CD4-positive, alpha-beta T cell (primary cell): Measurements from ENCODE around the gene SPATS2L. TPM values are rescaled to one million over a fixed set of nuclear protein-coding genes. Genes with fewer than 3 reads are reported as not detected.

Experiments used
- ATAC-seq: fragments of 200-7000 bp; cut with Tn5 transposase; one replicate; pipeline ENCODE4 v1.10.0; 2022; ENCODE audit warnings: mild to moderate bottlenecking; ENCODE audit not compliant: poor library complexity
- CTCF ChIA-PET: fragments of 350-600 bp; sonication (Branson Sonifier 250); formaldehyde crosslinking; loops from one replicate; lab custom pipeline; 2021; ENCODE audit warnings: antibody characterized with exemption, inconsistent platforms; lab: Charles Lee
- POLR2A ChIA-PET: fragments of 350-600 bp; sonication (Branson Sonifier 250); formaldehyde crosslinking; loops from one replicate; lab custom pipeline; 2021; ENCODE audit warnings: antibody characterized with exemption, inconsistent platforms; lab: Charles Lee
- DNase-seq, 14 experiments: peaks; one replicate each; pipeline ENCODE4 v3.0.0-alpha.2; 2013 to 2020; ENCODE audit warnings: mixed read lengths in 2 of 14
- H3K27ac ChIP-seq, 2 donors: one replicate each; pipeline versions ENCODE4 v1.5.1 to v1.7.0; 2013; ENCODE audit warnings: low read length in 2 of 2, low read depth in 1 of 2, mild to moderate bottlenecking in 1 of 2
- H3K27me3 ChIP-seq, 2 experiments: 1 replicate in 1 of 2; 2 replicates in 1 of 2; pipeline versions ENCODE4 v1.6.1 to v1.7.0; 2013; ENCODE audit warnings: low read length in 2 of 2, control low read depth in 1 of 2, mild to moderate bottlenecking in 1 of 2, moderate library complexity in 1 of 2; ENCODE audit not compliant: insufficient read depth in 2 of 2, control insufficient read depth in 1 of 2
- H3K36me3 ChIP-seq: one replicate; pipeline ENCODE4 v1.6.1; 2013; ENCODE audit warnings: low read length, control low read depth; ENCODE audit not compliant: insufficient read depth
- H3K4me1 ChIP-seq: one replicate; pipeline ENCODE4 v1.6.1; 2013; ENCODE audit warnings: low read length, control low read depth; ENCODE audit not compliant: insufficient read depth
- H3K4me3 ChIP-seq: one replicate; pipeline ENCODE4 v1.5.1; 2013; ENCODE audit warnings: mild to moderate bottlenecking, low read length, moderate library complexity
- H3K9me3 ChIP-seq, 2 experiments: 1 replicate in 1 of 2; 2 replicates in 1 of 2; pipeline versions ENCODE4 v1.6.1 to v1.7.0; 2013; ENCODE audit warnings: low read length in 2 of 2, mild to moderate bottlenecking in 2 of 2, control low read depth in 1 of 2, moderate library complexity in 1 of 2; ENCODE audit not compliant: control insufficient read depth in 1 of 2, insufficient read depth in 1 of 2
- H3K27ac Mint-ChIP-seq: one replicate; pipeline ENCODE4 v1.8.0; 2020; ENCODE audit warnings: mixed read lengths
- H3K27me3 Mint-ChIP-seq: one replicate; pipeline ENCODE4 v1.8.0; 2021; ENCODE audit warnings: mixed read lengths
- H3K36me3 Mint-ChIP-seq: one replicate; pipeline ENCODE4 v1.8.0; 2021; ENCODE audit warnings: low read depth, mixed read lengths
- H3K4me1 Mint-ChIP-seq: one replicate; pipeline ENCODE4 v1.8.0; 2021; ENCODE audit warnings: low read depth, mixed read lengths
- H3K4me3 Mint-ChIP-seq: one replicate; pipeline ENCODE4 v1.8.0; 2020; ENCODE audit warnings: mild to moderate bottlenecking, mixed read lengths
- H3K9me3 Mint-ChIP-seq: one replicate; pipeline ENCODE4 v1.8.0; 2020; ENCODE audit warnings: mixed read lengths
- CTCF ChIP-seq: fragments of 200-600 bp; IDR thresholded peaks from one replicate; pipeline ENCODE4 v1.8.0; 2022; ENCODE audit warnings: antibody characterized with exemption, mild to moderate bottlenecking
- intact Hi-C, 2 experiments: fragments of 100-400 bp; cut with DNase I in 1 of 2; cut with micrococcal nuclease in 1 of 2; formaldehyde crosslinking; loops; one replicate each; pipeline versions ENCODE4 v1.15.1 to v1.9.0; 2023 to 2025; cut with DNase I, micrococcal nuclease
- total RNA-seq, 174 experiments: library from RNA in 2 of 174; stranded (reverse) in 2 of 174; gene quantifications; one replicate each; pipeline ENCODE4 v1.2.3 and lab custom pipeline; 2021 to 2026

The SPATS2L gene
- total RNA-seq, 2 experiments from 2014 or later, result 4.0 to 4.4 TPM

- DNase-seq, result no peak
- CTCF ChIA-PET, result no interaction called here
- intact Hi-C loops, result no loop called here
- no peak overlapping the region for H3K27ac Mint-ChIP-seq
- Histone ChIP-seq H3K27me3 (no peaks in the 10 kb centered on the region), H3K27ac (no peak overlapping the region), H3K4me1 (peaks cover 10% of the 10 kb centered on the region), H3K4me3 (no peak overlapping the region), H3K9me3 (no peaks in the 10 kb centered on the region), H3K36me3 (no peaks in the 10 kb centered on the region)
- ATAC-seq, result no peak
- POLR2A ChIA-PET, result no interaction called here
- no peak overlapping the region for H3K4me3 Mint-ChIP-seq
- no peaks in the 10 kb centered on the region for H3K27me3 Mint-ChIP-seq
- H3K9me3 Mint-ChIP-seq, result no peaks in the 10 kb centered on the region
- H3K36me3 Mint-ChIP-seq, result no peaks in the 10 kb centered on the region
- no peak for TF ChIP-seq CTCF
- H3K4me1 Mint-ChIP-seq, result no peaks in the 10 kb centered on the region
Measured at GRCh38 chr2:200411831-200412230, 105.3 kb downstream of the SPATS2L start.

- Mint-ChIP-seq H3K27ac (no peak overlapping the region), H3K9me3 (no peaks in the 10 kb centered on the region), H3K27me3 (no peaks in the 10 kb centered on the region), H3K4me1 (no peaks in the 10 kb centered on the region), H3K4me3 (no peak overlapping the region), H3K36me3 (peaks cover 3% of the 10 kb centered on the region)
- no peak overlapping the region for H3K4me3 ChIP-seq
- H3K27ac ChIP-seq, result no peak overlapping the region
- no peaks in the 10 kb centered on the region for H3K27me3 ChIP-seq
- no peaks in the 10 kb centered on the region for H3K4me1 ChIP-seq
- intact Hi-C loops, result no loop called here
- POLR2A ChIA-PET, result no interaction called here
- peaks cover 1% of the 10 kb centered on the region for H3K36me3 ChIP-seq
- CTCF ChIA-PET, result interaction anchor here (1.2 kb wide), 1 partner anchor 11 kb away, joined by 4 read pairs; no protein-coding TSS in a partner anchor
- DNase-seq, result no peak
- no peaks in the 10 kb centered on the region for H3K9me3 ChIP-seq
- no peak for ATAC-seq
- no peak for TF ChIP-seq CTCF
Measured at GRCh38 chr2:200414367-200414766, 107.9 kb downstream of the SPATS2L start.

GRCh38 chr2:200415455-200415854 is 109.0 kb downstream of the SPATS2L start:
- no peak overlapping the region for H3K27ac ChIP-seq
- ChIA-PET POLR2A (no interaction called here), CTCF (interaction anchor here (1.2 to 1.3 kb wide), 2 partner anchors 9 to 10 kb away, joined by 4 read pairs; no protein-coding TSS in a partner anchor)
- H3K27ac Mint-ChIP-seq, result no peak overlapping the region
- no peaks in the 10 kb centered on the region for H3K9me3 ChIP-seq
- peaks cover 3% of the 10 kb centered on the region for H3K36me3 ChIP-seq
- no peaks in the 10 kb centered on the region for H3K27me3 ChIP-seq
- no peaks in the 10 kb centered on the region for H3K9me3 Mint-ChIP-seq
- no peak for DNase-seq
- intact Hi-C loops, result no loop called here
- H3K4me3 Mint-ChIP-seq, result no peak overlapping the region
- peaks cover 5% of the 10 kb centered on the region for H3K36me3 Mint-ChIP-seq
- H3K4me1 ChIP-seq, result no peaks in the 10 kb centered on the region
- H3K27me3 Mint-ChIP-seq, result no peaks in the 10 kb centered on the region
- no peak overlapping the region for H3K4me3 ChIP-seq
- TF ChIP-seq CTCF, result no peak
- H3K4me1 Mint-ChIP-seq, result no peaks in the 10 kb centered on the region
- ATAC-seq, result no peak
